Kidney (tissue), 14 donors: ENCODE results near the gene TCTA. TPM values are rescaled to one million over a fixed set of nuclear protein-coding genes. Genes with fewer than 3 reads are reported as not detected.

Source experiments
- DNase-seq, 5 donors: peaks; one replicate each; pipeline ENCODE4 v3.0.0-alpha.2; 2013 to 2020
- FAIRE-seq: peaks from 2 replicates; lab custom pipeline; 2012; peaks lifted over from hg19 to GRCh38; lab: Jason Lieb, UNC
- H3K27ac ChIP-seq, 2 donors: one replicate each; pipeline ENCODE4 v1.7.0; 2013; ENCODE audit warnings: low read depth in 2 of 2, low read length in 2 of 2, inconsistent platforms in 1 of 2
- H3K27me3 ChIP-seq: one replicate; pipeline ENCODE4 v1.7.1; 2013; ENCODE audit warnings: low read length, inconsistent platforms; ENCODE audit not compliant: control insufficient read depth, insufficient read depth
- H3K36me3 ChIP-seq, 3 donors: one replicate each; pipeline versions ENCODE4 v1.7.0 to v1.7.1; 2013; ENCODE audit warnings: low read length in 3 of 3, control low read depth in 1 of 3, inconsistent platforms in 1 of 3; ENCODE audit not compliant: insufficient read depth in 3 of 3, control insufficient read depth in 2 of 3
- H3K4me1 ChIP-seq, 3 donors: one replicate each; pipeline versions ENCODE4 v1.7.0 to v1.7.1; 2013; ENCODE audit warnings: low read length in 3 of 3, inconsistent platforms in 1 of 3, low read depth in 1 of 3; ENCODE audit not compliant: control insufficient read depth in 2 of 3, insufficient read depth in 2 of 3
- H3K4me3 ChIP-seq, 3 donors: one replicate each; pipeline versions ENCODE4 v1.7.0 to v1.8.1; 2013; ENCODE audit warnings: low read length in 3 of 3, control low read depth in 1 of 3, inconsistent platforms in 1 of 3
- H3K9ac ChIP-seq, 3 donors: one replicate each; pipeline versions ENCODE4 v1.7.0 to v1.7.1; 2013; ENCODE audit warnings: low read length in 3 of 3, control low read depth in 1 of 3, inconsistent platforms in 1 of 3
- H3K9me3 ChIP-seq, 3 donors: one replicate each; pipeline versions ENCODE4 v1.7.0 to v1.7.1; 2013; ENCODE audit warnings: low read length in 3 of 3, control low read depth in 1 of 3, inconsistent platforms in 1 of 3; ENCODE audit not compliant: control insufficient read depth in 2 of 3, insufficient read depth in 1 of 3
- intact Hi-C: fragments of 100-400 bp; cut with DNase I; formaldehyde crosslinking; loops from one replicate; pipeline ENCODE4 v1.11.1; 2022
- polyA plus RNA-seq: library from polyadenylated mRNA; stranded (reverse); fragments of 350-450 nt; fragmentation: Illumina TruSeq; extraction: RNeasy Lipid Tissue Mini Kit (QIAGEN cat#74804); gene quantifications from one replicate; pipeline ENCODE4 v1.2.3, GENCODE V29; 2014; ENCODE audit warnings: low read depth, low replicate concordance; ENCODE audit not compliant: insufficient read depth
- total RNA-seq: library from RNA; stranded (reverse); fragmentation: NEBNext Ultra II Directional; extraction: Animal tissue kit (Norgen Biotek cat#: 25700); gene quantifications from one replicate; pipeline ENCODE4 v1.2.1, GENCODE V29; 2021
- TF ChIP-seq, protein P1 (sequence below): IDR thresholded peaks from 3 replicates; pipeline ENCODE4 v1.5.1; 2012; ENCODE audit warnings: mild to moderate bottlenecking, moderate library complexity, borderline replicate concordance; ENCODE audit not compliant: insufficient read depth; ENCODE audit errors: extremely low read depth
- donor health status: control.
- donor health status: control.
- donor health status: control.
- donor health status: control.
- donor health status: control.
- donor health status: DM: yes; HTN: yes; CAD: no.
- donor health status: Normal renal cell carcinoma (clear cell type).

TCTA gene
- total and polyA plus RNA-seq, 2 donors from 2014 or later: 76.7 to 83.2 TPM

DNA sequence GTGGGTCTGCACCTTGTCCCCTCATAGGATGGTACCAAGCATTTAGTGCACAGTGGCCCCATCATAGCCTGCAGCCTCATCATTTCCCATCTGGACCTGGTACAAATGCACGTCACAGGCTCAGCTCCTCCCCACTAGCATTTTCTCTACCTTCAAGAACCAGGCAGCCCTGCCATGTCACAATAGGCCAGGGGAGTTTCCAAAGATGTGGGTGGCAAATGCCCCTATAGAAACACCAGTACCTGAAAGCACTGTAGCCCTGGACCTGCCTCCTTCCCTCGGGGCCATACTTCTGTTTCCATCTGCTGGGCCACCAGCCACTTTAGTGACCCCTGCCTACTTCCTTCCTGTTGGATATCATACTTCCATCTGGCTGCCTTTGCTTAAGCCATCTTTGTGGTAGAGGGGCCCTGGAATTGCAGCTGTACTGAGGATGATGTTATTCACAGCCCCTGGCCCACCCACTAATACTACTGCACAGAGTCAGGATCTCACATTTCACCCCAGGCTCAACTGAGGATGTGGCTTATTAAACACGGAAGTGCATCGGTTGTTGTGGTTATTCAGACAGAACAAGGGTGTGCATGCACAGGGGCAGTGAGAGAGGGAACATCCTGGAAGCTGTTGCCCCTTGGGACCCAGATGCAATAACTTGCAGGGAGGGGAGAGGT lies 3.8 kb downstream of the TCTA start:
- H3K9ac ChIP-seq: no peak overlapping the region
- TF ChIP-seq, protein P1, sequence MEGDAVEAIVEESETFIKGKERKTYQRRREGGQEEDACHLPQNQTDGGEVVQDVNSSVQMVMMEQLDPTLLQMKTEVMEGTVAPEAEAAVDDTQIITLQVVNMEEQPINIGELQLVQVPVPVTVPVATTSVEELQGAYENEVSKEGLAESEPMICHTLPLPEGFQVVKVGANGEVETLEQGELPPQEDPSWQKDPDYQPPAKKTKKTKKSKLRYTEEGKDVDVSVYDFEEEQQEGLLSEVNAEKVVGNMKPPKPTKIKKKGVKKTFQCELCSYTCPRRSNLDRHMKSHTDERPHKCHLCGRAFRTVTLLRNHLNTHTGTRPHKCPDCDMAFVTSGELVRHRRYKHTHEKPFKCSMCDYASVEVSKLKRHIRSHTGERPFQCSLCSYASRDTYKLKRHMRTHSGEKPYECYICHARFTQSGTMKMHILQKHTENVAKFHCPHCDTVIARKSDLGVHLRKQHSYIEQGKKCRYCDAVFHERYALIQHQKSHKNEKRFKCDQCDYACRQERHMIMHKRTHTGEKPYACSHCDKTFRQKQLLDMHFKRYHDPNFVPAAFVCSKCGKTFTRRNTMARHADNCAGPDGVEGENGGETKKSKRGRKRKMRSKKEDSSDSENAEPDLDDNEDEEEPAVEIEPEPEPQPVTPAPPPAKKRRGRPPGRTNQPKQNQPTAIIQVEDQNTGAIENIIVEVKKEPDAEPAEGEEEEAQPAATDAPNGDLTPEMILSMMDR: no peak
- intact Hi-C loops: no loop called here

DNA sequence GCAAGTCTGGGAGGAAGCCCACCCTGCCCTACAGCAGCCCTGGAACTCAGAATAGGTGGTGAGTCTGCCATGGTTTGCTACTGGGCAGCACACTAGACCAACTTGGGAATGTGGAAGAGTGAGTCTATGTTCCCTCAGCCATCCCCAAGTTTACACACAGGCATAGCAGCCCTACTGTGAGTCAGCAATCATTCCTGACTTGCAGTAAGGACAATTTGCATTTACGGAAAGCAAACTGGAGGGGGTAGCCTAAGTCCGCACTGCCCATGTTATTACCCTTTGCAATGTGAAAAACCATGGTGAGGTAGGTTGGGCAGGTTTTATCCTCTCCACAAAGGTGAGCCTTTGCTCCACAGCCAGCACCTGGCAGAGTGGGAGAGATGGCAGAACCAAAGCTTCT lies 4.6 kb downstream of the TCTA start:
- peaks cover 0 to 12% (median 0%) of the 10 kb centered on the region in 3 donors for H3K36me3 ChIP-seq
- H3K9ac ChIP-seq: no peak overlapping the region
- intact Hi-C loops: no loop called here
- peak overlapping the region in 1 of 2 donors; percentile 38 for H3K27ac ChIP-seq
- DNase-seq (no peak), FAIRE-seq (no peak)
- H3K4me1 ChIP-seq: peaks cover 0 to 31% (median 16%) of the 10 kb centered on the region in 3 donors
- no peaks in the 10 kb centered on the region for H3K9me3 ChIP-seq
- H3K27me3 ChIP-seq: no peaks in the 10 kb centered on the region
- no peak overlapping the region for H3K4me3 ChIP-seq
- TF ChIP-seq, protein P1: no peak

More for the DNA sequence above, 3.8 kb downstream of the TCTA start:
- H3K27me3 ChIP-seq: no peaks in the 10 kb centered on the region
- no peaks in the 10 kb centered on the region for H3K9me3 ChIP-seq
- H3K27ac ChIP-seq: peak overlapping the region in 1 of 2 donors; percentile 38
- DNase-seq: peak; percentile 21 to 64 (median 56)
- H3K36me3 ChIP-seq: peaks cover 0 to 12% (median 0%) of the 10 kb centered on the region in 3 donors
- FAIRE-seq: no peak
- H3K4me1 ChIP-seq: peaks cover 0 to 28% (median 12%) of the 10 kb centered on the region in 3 donors
- no peak overlapping the region for H3K4me3 ChIP-seq

DNA sequence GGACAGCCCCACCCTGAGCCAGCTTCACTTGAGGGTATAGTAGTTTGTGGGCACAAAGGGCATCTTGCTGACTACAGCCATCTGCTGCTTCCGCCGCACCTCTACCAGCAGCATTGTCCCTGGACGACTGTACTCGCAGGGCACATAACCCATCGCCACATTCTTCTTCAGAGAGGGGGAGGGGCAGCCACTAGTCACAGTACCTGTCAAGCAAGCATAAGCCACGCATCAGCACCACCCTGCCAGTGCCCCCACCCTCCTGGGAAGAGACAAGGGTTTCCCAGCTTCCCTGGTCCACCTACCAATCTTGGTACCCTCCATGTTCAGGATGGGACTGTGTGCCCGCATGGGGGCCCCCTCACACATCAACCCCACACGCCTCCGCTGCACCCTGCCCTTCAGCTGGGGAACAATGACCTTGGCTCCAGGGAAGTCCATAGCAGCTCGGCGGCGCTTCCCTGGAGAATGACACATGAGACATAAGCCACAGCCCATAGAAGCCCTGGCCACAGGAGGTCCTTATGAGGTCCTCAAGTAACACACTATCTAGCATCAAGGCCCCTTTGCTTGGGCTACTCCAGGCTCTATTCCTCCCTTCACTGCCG lies 5.4 kb downstream of the TCTA start:
- intact Hi-C loops: no loop called here
- Histone ChIP-seq H3K27me3 (no peaks in the 10 kb centered on the region), H3K27ac (no peak overlapping the region), H3K36me3 (peaks cover 0 to 12% (median 0%) of the 10 kb centered on the region in 3 donors), H3K9ac (no peak overlapping the region), H3K9me3 (no peaks in the 10 kb centered on the region), H3K4me1 (peaks cover 0 to 34% (median 19%) of the 10 kb centered on the region in 3 donors), H3K4me3 (no peak overlapping the region)
- TF ChIP-seq, protein P1: no peak
- no peak for DNase-seq
- no peak for FAIRE-seq
